Skeletal muscle satellite cell (primary cell): ENCODE data around the gene ZNF71.

Experiments used
- H3K27me3 ChIP-seq: 2 replicates; pipeline ENCODE4 v1.7.0; 2013; ENCODE audit warnings: low read length; ENCODE audit not compliant: control insufficient read depth, insufficient read depth
- H3K36me3 ChIP-seq: 2 replicates; pipeline ENCODE4 v1.7.0; 2013; ENCODE audit warnings: mild to moderate bottlenecking, control low read depth, low read length; ENCODE audit not compliant: insufficient read depth
- H3K4me1 ChIP-seq: 2 replicates; pipeline ENCODE4 v1.7.0; 2013; ENCODE audit warnings: low read length; ENCODE audit not compliant: control insufficient read depth, insufficient read depth
- H3K4me2 ChIP-seq: 2 replicates; pipeline ENCODE4 v1.7.0; 2013; ENCODE audit warnings: mild to moderate bottlenecking, low read length
- H3K4me3 ChIP-seq: 2 replicates; pipeline ENCODE4 v1.7.0; 2013; ENCODE audit warnings: low read length
- H3K9ac ChIP-seq: 2 replicates; pipeline ENCODE4 v1.7.0; 2013; ENCODE audit warnings: mild to moderate bottlenecking, low read depth, low read length, moderate library complexity
- H3K9me3 ChIP-seq: replicated peaks from 2 replicates; pipeline ENCODE4 v1.7.0; 2013; ENCODE audit warnings: mild to moderate bottlenecking, control low read depth, low read length

Gene ZNF71

DNA sequence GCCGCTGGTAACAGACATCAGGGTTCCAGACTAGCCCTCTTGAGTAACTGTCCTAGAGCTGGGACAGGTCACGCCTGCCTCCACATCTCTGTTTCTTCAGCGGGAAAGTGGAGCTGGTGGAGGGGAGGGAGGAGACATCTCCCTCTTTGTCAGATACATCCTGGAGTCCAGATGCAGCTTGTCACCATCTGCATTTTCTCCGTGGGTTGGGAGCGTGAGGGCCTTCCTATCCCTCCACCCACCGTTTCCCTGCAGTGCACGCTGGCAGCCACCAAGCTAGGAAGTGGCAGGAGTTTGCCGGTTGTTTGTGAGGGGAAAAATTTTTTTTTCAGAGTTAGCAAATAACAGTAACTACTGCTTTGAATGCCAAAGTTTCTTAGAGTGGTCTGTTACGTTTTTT lies 27.9 kb downstream of the ZNF71 start:
- no peak overlapping the region for H3K4me2 ChIP-seq
- no peak overlapping the region for H3K9ac ChIP-seq
- H3K4me3 ChIP-seq = no peak overlapping the region
- peaks cover 49% of the 10 kb centered on the region for H3K36me3 ChIP-seq
- no peaks in the 10 kb centered on the region for H3K27me3 ChIP-seq
- peaks cover 11% of the 10 kb centered on the region for H3K9me3 ChIP-seq
- H3K4me1 ChIP-seq = no peaks in the 10 kb centered on the region

DNA sequence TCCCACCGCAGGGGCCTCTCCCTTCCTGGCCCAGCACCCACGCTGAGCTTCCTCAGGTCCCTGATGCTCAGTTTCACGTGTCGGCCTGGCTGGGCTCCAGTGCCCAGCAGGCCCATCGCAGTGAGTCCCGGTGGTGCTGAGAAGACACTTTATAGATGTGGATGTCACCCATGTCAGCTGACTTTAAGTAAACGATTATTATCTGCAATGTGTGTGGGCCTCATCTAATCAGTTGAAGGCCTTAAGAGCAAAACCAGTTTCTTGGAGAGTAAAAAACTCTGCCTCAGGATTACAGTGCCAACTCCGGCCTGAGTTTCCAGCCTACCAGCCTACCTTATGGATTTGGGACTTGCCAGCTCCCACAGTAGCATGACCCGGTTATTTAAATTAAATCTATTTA lies 30.6 kb downstream of the ZNF71 start:
- H3K9me3 ChIP-seq = peaks cover 22% of the 10 kb centered on the region
- no peak overlapping the region for H3K4me3 ChIP-seq
- H3K9ac ChIP-seq = no peak overlapping the region
- peaks cover 45% of the 10 kb centered on the region for H3K36me3 ChIP-seq
- H3K4me1 ChIP-seq = no peaks in the 10 kb centered on the region
- H3K4me2 ChIP-seq = no peak overlapping the region
- H3K27me3 ChIP-seq = no peaks in the 10 kb centered on the region

DNA sequence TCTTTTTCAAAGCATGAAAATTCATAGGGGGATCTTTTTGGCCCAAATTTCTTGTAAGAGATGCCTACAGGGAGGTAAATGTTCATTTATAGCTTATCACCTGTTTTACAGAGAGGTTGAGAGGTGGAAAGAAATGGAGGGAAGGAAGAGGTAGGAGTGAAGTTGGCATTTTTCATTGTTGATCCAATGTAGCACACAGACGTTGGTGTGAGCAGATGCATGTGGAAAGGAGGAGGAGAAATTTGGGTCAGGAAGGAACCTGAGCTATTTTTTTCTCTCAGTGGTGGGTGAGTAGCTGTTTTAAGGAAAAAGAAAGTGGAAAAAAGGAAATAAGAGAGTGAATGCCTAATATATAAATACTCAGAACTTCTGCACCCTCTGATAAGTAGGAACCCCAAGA lies 37.9 kb downstream of the ZNF71 start:
- Histone ChIP-seq H3K9ac (no peak overlapping the region), H3K4me2 (no peak overlapping the region), H3K4me3 (no peak overlapping the region), H3K27me3 (no peaks in the 10 kb centered on the region), H3K9me3 (peaks cover 12% of the 10 kb centered on the region), H3K36me3 (no peaks in the 10 kb centered on the region), H3K4me1 (no peaks in the 10 kb centered on the region)

DNA sequence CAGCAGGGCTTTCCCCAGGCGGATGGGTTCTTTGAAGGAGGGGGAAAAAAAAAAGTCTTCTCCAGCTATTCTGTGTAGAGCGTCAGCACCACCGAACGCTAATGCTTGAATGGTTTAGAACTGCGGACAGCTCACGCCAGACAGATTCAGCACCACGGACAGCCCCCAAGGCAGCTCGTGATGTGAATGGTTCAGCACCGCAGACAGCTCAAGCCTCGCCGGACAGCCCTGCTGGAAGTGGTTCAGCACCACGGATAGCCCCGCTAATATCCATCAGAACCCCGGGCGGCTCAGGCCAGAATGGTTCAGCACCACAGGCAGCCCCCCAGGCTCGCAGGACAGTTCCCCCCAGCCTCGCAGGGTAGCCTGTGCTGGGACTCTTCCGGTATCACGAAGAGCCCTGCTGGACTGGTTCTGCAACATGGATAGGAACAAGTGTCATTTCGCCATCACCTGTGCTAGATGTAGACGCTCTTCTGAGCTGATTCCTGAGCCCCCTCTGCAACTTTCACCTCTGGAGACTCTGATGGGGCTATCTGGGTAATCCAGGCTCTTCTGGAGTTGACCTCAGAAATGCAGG lies 43.0 kb downstream of the ZNF71 start:
- Histone ChIP-seq H3K27me3 (no peaks in the 10 kb centered on the region), H3K4me3 (no peak overlapping the region), H3K36me3 (no peaks in the 10 kb centered on the region), H3K9me3 (no peaks in the 10 kb centered on the region), H3K9ac (no peak overlapping the region), H3K4me1 (no peaks in the 10 kb centered on the region), H3K4me2 (no peak overlapping the region)

DNA sequence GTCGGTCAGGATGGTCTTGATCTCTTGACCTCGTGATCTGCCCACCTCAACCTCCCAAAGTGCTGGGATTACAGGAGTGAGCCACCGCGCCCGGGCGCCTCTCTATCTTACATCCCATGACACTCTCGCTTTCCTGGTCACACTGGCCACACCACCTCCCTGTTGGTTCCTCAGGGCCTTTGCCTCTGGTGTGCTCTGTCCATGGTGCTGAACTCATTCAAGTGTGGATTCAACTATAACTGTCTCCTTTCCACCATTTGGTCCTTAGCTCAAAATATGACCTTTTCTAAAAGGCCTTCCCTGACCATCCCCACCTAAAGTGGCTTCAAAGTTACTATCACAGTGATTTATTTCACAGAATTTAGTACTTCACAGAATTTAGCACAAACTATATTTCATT lies 44.1 kb downstream of the ZNF71 start:
- Histone ChIP-seq H3K36me3 (no peaks in the 10 kb centered on the region), H3K9me3 (no peaks in the 10 kb centered on the region)

DNA sequence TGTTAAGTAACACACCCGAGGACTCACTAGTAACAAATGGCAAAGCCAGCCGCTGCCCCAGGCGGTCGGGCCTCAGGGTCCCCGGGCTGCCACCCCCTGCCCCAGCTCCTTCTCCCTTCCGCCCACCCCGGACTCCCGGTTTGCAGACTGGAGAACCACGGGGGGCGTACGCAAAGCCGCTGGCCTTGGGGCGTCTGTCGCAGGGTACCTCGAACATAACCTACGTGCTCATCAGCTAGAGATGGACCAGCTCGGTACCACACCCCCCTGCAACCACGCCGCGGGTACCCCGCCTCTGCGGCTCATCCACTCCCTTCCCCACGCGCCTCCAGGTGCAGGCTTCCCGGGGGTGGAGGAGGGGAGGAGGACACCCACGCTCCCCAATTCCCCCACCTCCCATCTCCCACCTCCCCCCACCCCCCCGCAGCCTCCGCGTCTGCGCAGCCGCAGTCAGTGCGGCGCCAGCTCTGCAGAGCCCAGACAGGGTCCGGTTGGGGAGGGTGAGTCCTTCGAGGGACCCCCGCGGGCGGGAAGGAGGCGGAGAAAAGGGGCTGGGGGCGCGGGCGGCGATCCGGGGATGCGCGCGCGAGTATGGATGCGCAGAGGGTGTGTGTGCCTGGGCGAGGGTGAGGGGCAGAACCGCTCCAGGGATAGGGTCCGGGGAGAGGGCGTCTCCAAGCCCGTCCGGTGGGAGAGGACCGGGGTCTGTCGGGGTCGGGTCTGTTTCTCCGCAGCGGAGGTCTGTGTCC lies 47.8 kb downstream of the ZNF71 start, which contains the start of gene SMIM17:
SMIM17 (plus strand) TSS at position 449 of the 749 bp plus-strand sequence. CDS start 2,509 bp downstream, outside the sequence.
- no peaks in the 10 kb centered on the region for H3K27me3 ChIP-seq
- H3K4me2 ChIP-seq = no peak within 1 kb of the TSS
- H3K4me1 ChIP-seq = no peaks in the 10 kb centered on the region
- no peak within 1 kb of the TSS for H3K9ac ChIP-seq
- H3K4me3 ChIP-seq = no peak within 1 kb of the TSS
- H3K36me3 ChIP-seq = no peaks in the 10 kb centered on the region
- H3K9me3 ChIP-seq = peaks cover 4% of the 10 kb centered on the region

More for the DNA sequence above, 44.1 kb downstream of the ZNF71 start:
- H3K9ac ChIP-seq = no peak overlapping the region
- H3K4me3 ChIP-seq = no peak overlapping the region
- H3K4me1 ChIP-seq = no peaks in the 10 kb centered on the region
- no peaks in the 10 kb centered on the region for H3K27me3 ChIP-seq
- H3K4me2 ChIP-seq = no peak overlapping the region

DNA sequence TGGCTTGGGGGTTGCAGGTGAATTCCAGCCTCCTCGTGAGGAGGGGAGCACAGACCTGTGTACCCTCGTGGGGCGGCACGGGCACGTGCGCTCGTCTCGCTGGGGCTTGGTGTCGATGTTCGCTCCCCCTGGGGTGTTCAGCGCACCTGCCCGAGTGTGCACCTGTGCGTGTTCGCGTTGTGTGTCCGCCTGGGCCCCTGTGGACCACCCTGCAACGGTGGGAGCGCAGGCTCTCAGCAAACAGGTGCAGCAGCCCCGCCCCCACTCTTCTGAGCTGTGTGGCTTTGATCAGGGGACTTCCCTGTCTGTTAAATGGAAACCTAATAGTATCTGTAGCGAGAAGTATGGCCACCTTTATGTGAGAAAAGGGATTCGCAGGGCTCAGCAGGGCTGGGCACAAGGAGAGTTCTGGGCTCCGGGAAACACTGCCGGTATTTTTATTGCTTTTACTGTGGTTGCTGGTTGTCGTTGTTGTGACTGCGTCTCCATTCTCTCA lies 48.4 kb downstream of the ZNF71 start:
- no peaks in the 10 kb centered on the region for H3K36me3 ChIP-seq
- no peak overlapping the region for H3K4me3 ChIP-seq
- no peaks in the 10 kb centered on the region for H3K27me3 ChIP-seq
- peaks cover 6% of the 10 kb centered on the region for H3K9me3 ChIP-seq
- H3K4me1 ChIP-seq = no peaks in the 10 kb centered on the region
- no peak overlapping the region for H3K4me2 ChIP-seq
- no peak overlapping the region for H3K9ac ChIP-seq

DNA sequence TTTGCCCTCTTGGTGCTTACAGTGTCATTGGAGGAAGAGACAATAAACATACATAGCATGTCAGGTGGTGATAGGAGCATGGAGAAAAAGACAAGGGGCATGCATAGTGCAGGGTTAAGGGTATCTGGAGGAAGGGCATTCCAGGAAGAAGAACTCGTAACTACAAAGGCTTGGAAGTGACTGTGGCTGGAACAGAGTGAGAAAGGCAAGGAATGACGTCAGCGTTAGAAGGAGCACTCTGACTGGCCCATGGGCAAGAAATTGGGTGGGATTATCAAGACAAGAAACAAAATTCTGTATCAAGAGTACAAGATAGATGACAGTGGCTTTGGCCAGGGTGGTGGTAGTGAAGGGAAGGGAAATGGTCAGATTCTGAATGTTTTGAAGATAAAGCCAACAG lies 59.0 kb downstream of the ZNF71 start:
- no peaks in the 10 kb centered on the region for H3K27me3 ChIP-seq
- no peaks in the 10 kb centered on the region for H3K4me1 ChIP-seq
- H3K9me3 ChIP-seq = peaks cover 10% of the 10 kb centered on the region
- H3K4me3 ChIP-seq = no peak overlapping the region
- H3K36me3 ChIP-seq = no peaks in the 10 kb centered on the region
- no peak overlapping the region for H3K9ac ChIP-seq
- H3K4me2 ChIP-seq = no peak overlapping the region

DNA sequence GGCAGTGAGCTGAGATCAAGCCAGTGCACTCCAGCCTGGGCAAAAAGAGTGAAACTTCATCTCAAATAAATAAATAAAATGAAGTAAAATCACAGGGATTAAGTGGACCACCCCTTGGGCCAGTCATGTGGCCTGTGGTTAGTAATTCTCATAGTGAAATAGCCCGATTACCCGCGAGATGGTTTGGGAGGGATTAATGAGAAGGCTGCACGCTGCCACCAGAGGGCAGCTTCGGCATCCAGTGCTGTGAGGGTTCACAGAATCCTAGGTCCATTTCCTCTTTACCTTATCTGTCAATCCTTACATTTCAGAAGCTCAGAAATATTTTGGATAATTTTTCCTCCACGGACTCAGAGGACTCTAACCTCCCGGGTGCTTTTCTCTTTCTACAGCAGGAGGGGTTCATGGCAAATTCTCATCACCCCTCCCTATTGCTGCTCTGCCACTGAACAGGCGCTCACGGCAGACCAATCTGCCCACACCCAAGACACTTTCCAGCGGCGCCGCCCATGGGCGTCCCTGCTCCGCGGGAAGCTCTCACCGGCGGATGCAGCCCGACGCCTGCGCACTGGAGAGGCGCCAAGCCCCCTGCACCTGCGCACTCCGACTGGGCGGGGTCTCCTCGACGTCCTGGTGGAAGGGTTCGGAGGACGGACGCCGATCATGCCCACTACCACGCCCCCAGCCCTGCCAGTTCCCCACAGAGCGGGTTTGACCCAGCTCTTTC lies 65.4 kb downstream of the ZNF71 start:
- Histone ChIP-seq H3K4me3 (no peak overlapping the region), H3K4me2 (no peak overlapping the region), H3K4me1 (no peaks in the 10 kb centered on the region), H3K27me3 (no peaks in the 10 kb centered on the region), H3K36me3 (no peaks in the 10 kb centered on the region), H3K9me3 (peaks cover 7% of the 10 kb centered on the region), H3K9ac (no peak overlapping the region)

DNA sequence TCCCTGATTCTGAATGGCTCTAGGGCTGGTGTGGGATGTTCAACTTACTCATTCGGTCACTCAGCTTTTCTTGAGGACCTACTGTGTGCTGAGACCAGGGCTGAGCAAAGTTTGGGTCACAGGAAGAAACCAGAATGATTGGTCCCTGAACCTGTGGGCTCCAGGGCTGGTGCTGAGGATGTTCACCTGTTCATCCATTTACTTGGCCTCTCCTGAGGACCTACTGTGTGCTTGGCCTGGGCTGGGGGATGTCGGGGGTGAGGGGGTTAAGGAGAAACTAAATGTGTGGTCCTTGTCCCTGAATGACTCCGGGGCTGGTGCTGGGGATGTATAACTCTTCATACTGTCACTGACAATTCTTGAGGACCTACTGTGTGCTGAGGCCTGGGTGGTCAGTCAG lies 66.1 kb downstream of the ZNF71 start:
- H3K9me3 ChIP-seq = peaks cover 8% of the 10 kb centered on the region

DNA sequence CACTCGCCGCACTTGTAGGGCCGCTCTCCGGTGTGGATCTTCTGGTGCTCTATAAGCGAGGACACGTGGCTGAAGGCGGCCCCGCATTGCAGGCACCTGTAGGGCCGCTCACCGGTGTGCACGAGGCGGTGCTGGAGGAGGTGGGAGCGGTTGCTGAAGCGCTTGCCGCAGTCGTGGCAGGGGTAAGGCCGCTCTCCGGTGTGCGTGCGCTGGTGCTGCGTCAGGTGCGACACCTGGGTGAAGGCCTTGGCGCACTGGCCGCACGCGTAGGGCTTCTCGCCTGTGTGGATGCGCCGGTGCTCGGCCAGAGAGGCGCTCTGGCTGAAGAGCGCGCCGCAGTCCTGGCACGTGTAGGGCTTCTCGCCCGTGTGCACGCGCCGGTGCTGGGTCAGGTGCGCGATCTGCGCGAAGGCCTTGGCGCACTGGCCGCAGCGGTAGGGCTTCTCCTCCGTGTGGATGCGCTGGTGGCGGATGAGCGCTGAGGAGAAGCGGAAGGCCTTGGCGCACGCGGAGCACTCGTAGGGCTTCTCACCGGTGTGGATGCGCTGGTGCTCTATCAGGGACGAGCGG lies 68.9 kb downstream of the ZNF71 start:
- Histone ChIP-seq H3K27me3 (no peaks in the 10 kb centered on the region), H3K36me3 (no peaks in the 10 kb centered on the region), H3K9me3 (peaks cover 12% of the 10 kb centered on the region), H3K4me2 (no peak overlapping the region), H3K4me3 (no peak overlapping the region), H3K4me1 (no peaks in the 10 kb centered on the region), H3K9ac (no peak overlapping the region)

More for the DNA sequence above, 66.1 kb downstream of the ZNF71 start:
- Histone ChIP-seq H3K36me3 (no peaks in the 10 kb centered on the region), H3K27me3 (no peaks in the 10 kb centered on the region), H3K4me3 (no peak overlapping the region), H3K9ac (no peak overlapping the region), H3K4me2 (no peak overlapping the region), H3K4me1 (no peaks in the 10 kb centered on the region)
